Mammary epithelial cell (primary cell): ENCODE measurements around the gene STK32C.
"Not testable (repeated sequence)": the region's sequence is repeated elsewhere in the genome, so short reads cannot be mapped to it uniquely, and the experiment has no call there.

Source experiments
- CTCF ChIP-seq, 2 donors: IDR thresholded peaks in 1 of 2; conservative IDR thresholded peaks in 1 of 2; 2 replicates each; pipeline ENCODE4 v1.5.1; 2011 to 2012; ENCODE audit warnings: inconsistent platforms in 2 of 2, low read length in 2 of 2, mild to moderate bottlenecking in 2 of 2, control low read depth in 1 of 2, low read depth in 1 of 2; ENCODE audit not compliant: insufficient read depth in 1 of 2; ENCODE audit errors: extremely low read depth in 1 of 2
- EZH2 ChIP-seq: IDR thresholded peaks from 2 replicates; pipeline ENCODE4 v1.6.1; 2012; ENCODE audit warnings: low read length, inconsistent platforms, borderline replicate concordance

- not testable (repeated sequence) for TF ChIP-seq CTCF (conservative IDR thresholded peaks at IDR 0.05 in 1 of 2, IDR thresholded peaks at IDR 0.05 in 1 of 2; ENCODE audit: extremely low read depth in 1 of 2, insufficient read depth in 1 of 2, low read depth in 1 of 2, low read length in 2 of 2); EZH2
These were observed 30.1 kb upstream of the STK32C start for GRCh38 chr10:132337854-132338253.
